Osteocyte (in vitro differentiated cells): ENCODE results near the gene GSG1L. TPM values are rescaled to one million over a fixed set of nuclear protein-coding genes. Genes with fewer than 3 reads are reported as not detected.
"Not testable (repeated sequence)": the region's sequence is repeated elsewhere in the genome, so short reads cannot be mapped to it uniquely, and the experiment has no call there.

ENCODE experiments used
- DNase-seq: peaks from one replicate; pipeline ENCODE4 v3.0.0; 2021; ENCODE audit warnings: mixed read lengths; ENCODE audit not compliant: unreplicated experiment; ENCODE audit errors: extremely low spot score
- H3K27ac Mint-ChIP-seq: one replicate; pipeline ENCODE4 v1.8.0; 2021; ENCODE audit warnings: mild to moderate bottlenecking, mixed read lengths; ENCODE audit not compliant: unreplicated experiment
- H3K27me3 Mint-ChIP-seq: one replicate; pipeline ENCODE4 v1.8.0; 2021; ENCODE audit warnings: mixed read lengths; ENCODE audit not compliant: unreplicated experiment
- H3K36me3 Mint-ChIP-seq: one replicate; pipeline ENCODE4 v1.8.0; 2021; ENCODE audit warnings: mixed read lengths; ENCODE audit not compliant: unreplicated experiment
- H3K4me1 Mint-ChIP-seq: one replicate; pipeline ENCODE4 v1.8.0; 2021; ENCODE audit warnings: mixed read lengths; ENCODE audit not compliant: unreplicated experiment
- H3K4me3 Mint-ChIP-seq: one replicate; pipeline ENCODE4 v1.8.0; 2021; ENCODE audit warnings: mild to moderate bottlenecking, moderate library complexity, mixed read lengths; ENCODE audit not compliant: unreplicated experiment
- H3K9me3 Mint-ChIP-seq: one replicate; pipeline ENCODE4 v1.8.0; 2021; ENCODE audit warnings: mixed read lengths; ENCODE audit not compliant: unreplicated experiment
- total RNA-seq: library from RNA; stranded (reverse); gene quantifications from 2 replicates; pipeline ENCODE4 v1.2.1, GENCODE V29; 2021
- TF ChIP-seq, protein P1 (sequence below): fragments of 200-600 bp; sonication (generic); IDR thresholded peaks from 2 replicates; pipeline ENCODE4 v1.5.0; 2021; ENCODE audit warnings: antibody characterized with exemption, mild to moderate bottlenecking, moderate library complexity

GSG1L gene
- total RNA-seq, 1 donor from 2014 or later = not detected

DNA sequence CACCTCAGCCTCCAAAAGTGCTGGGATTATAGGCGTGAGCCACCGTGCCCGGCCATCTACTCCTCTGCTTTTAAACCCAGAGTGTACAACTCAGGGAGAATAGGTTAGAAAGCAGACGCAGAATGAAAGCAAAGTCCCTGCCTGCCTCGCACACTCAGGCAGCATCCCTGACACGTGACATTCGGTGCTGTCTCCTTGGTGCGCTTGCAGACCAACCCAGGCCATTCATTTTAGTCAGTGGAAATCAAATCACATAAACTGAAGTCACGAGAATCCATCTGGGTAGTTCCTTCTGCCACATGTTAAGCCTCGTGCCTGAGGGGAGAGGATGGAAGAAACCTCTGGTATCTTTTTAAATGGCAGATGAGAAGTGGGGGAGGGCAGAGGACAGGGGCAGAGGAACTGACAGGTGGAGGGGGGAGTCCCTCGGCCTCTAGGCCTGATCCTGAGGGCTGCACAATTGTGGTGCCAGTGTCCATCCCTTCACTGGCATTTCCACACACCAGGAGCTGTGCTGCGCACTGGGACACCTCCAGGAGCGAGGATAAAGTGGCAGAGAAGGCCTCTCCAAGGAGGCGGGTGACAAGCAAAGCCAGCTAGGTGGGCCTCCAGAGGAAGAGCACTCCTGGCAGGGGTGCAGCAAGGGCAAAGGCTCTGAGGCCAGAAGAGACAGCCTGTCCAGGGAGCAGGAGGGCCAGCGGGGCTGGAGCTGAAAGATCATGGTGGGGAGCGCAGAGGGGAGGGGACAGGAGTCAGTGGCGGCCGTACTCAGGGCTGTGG, 317.2 kb downstream of the GSG1L start:
- Mint-ChIP-seq H3K27me3 (no peaks in the 10 kb centered on the region), H3K9me3 (no peaks in the 10 kb centered on the region), H3K4me1 (peaks cover 8% of the 10 kb centered on the region), H3K36me3 (peaks cover 18% of the 10 kb centered on the region), H3K4me3 (no peak overlapping the region), H3K27ac (no peak overlapping the region)
- no peak for DNase-seq
- TF ChIP-seq, protein P1, sequence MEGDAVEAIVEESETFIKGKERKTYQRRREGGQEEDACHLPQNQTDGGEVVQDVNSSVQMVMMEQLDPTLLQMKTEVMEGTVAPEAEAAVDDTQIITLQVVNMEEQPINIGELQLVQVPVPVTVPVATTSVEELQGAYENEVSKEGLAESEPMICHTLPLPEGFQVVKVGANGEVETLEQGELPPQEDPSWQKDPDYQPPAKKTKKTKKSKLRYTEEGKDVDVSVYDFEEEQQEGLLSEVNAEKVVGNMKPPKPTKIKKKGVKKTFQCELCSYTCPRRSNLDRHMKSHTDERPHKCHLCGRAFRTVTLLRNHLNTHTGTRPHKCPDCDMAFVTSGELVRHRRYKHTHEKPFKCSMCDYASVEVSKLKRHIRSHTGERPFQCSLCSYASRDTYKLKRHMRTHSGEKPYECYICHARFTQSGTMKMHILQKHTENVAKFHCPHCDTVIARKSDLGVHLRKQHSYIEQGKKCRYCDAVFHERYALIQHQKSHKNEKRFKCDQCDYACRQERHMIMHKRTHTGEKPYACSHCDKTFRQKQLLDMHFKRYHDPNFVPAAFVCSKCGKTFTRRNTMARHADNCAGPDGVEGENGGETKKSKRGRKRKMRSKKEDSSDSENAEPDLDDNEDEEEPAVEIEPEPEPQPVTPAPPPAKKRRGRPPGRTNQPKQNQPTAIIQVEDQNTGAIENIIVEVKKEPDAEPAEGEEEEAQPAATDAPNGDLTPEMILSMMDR = no peak

DNA sequence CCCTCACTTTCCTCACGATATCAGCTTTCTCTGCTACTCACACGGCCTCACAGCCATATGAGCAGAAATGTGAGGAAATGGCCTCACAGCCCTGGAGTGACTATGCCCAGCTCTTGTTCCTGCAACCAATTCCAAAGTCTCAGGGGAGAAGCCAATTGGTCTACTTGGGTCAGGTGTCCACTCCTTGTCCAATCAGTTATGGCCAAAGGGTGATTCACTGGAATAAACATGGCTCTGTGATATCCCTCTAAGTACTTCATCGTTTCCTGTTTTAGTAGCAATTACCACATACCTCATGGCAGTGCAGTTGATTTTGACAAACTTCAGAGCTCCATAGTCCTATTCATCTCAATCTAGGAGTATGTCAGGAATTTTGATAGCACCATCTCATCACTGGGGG, 318.2 kb downstream of the GSG1L start:
- no peak for DNase-seq
- no peak overlapping the region for H3K27ac Mint-ChIP-seq
- H3K4me1 Mint-ChIP-seq = peaks cover 10% of the 10 kb centered on the region
- no peaks in the 10 kb centered on the region for H3K27me3 Mint-ChIP-seq
- TF ChIP-seq, protein P1 = no peak
- H3K4me3 Mint-ChIP-seq = no peak overlapping the region
- peaks cover 22% of the 10 kb centered on the region for H3K36me3 Mint-ChIP-seq
- H3K9me3 Mint-ChIP-seq = no peaks in the 10 kb centered on the region

DNA sequence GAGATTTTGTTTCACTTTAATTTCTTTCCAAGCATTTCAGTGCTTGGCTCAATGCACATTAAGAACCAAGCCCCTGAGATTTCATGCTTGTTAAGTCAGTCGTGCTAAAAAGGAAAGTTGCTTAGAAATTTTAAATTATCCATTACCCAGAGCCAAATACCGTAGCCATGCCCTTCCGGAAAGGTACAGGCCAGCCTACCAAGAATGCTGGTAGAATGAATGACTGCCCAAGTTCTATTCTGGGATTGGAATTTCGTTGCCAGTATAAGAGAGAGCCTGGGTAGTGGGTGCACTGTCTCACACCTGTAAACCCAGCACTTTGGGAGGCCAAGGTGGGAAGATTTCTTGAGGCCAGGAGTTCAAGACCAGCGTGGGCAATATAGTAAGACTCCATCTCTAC, 319.6 kb downstream of the GSG1L start:
- no peak overlapping the region for H3K27ac Mint-ChIP-seq
- H3K9me3 Mint-ChIP-seq = no peaks in the 10 kb centered on the region
- DNase-seq = no peak
- no peak overlapping the region for H3K4me3 Mint-ChIP-seq
- no peaks in the 10 kb centered on the region for H3K27me3 Mint-ChIP-seq
- TF ChIP-seq, protein P1 = no peak
- peaks cover 18% of the 10 kb centered on the region for H3K36me3 Mint-ChIP-seq
- H3K4me1 Mint-ChIP-seq = peaks cover 13% of the 10 kb centered on the region

DNA sequence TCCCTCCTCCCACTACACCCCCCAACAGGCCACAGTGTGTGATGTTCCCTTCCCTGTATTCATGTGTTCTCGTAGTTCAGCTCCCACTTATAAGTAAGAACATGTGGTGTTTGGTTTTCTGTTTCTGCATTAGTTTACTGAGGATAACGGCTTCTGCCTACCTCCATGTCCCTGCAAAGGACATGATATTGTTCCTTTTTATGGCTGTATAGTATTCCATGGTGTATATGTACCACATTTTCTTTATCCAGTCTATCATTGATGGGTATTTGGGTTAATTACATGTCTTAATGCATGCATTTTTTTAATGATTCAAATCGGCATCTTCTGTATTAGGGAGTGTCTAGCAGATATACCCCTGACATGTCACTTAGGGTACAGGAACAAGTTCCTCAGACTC, 320.5 kb downstream of the GSG1L start:
- not testable (repeated sequence) for H3K4me1 Mint-ChIP-seq, H3K27ac Mint-ChIP-seq, H3K9me3 Mint-ChIP-seq, DNase-seq, H3K4me3 Mint-ChIP-seq, H3K27me3 Mint-ChIP-seq
- peaks cover 18% of the 10 kb centered on the region for H3K36me3 Mint-ChIP-seq

DNA sequence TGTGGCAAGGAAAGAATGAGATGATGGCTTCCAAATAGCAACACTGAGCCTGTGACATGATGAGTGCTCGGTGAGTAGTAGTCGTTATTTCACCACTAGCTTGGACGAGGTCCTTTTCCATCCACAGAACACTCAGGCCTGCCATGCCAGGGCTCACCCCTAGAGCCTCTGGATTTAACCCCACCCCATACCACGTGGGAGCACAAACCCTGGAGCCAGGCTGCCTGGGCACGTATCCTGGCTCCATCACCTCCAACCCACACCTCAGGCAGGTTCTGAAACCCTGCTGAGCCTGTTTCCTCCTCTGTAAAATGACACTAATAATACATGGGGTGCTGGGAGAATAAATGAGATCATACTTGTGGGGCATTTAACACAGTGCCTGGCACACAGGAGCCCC, 321.2 kb downstream of the GSG1L start:
- TF ChIP-seq, protein P1 = no peak
- no peaks in the 10 kb centered on the region for H3K27me3 Mint-ChIP-seq
- no peak overlapping the region for H3K27ac Mint-ChIP-seq
- peaks cover 9% of the 10 kb centered on the region for H3K4me1 Mint-ChIP-seq
- H3K9me3 Mint-ChIP-seq = no peaks in the 10 kb centered on the region
- no peak for DNase-seq
- H3K4me3 Mint-ChIP-seq = no peak overlapping the region
- peaks cover 18% of the 10 kb centered on the region for H3K36me3 Mint-ChIP-seq
